SJSA1 (cell line): ENCODE data around the gene FARS2. TPM values are rescaled to one million over a fixed set of nuclear protein-coding genes. Genes with fewer than 3 reads are reported as not detected.

ENCODE experiments used
- DNase-seq, 2 experiments: peaks; one replicate each; pipeline ENCODE4 v3.0.0-alpha.2; 2015 to 2020; ENCODE audit warnings: low spot score in 2 of 2, low read depth in 1 of 2
- H3K27ac ChIP-seq: fragments of 250-450 bp; sonication (Bioruptor Pico); 2 replicates; pipeline ENCODE4 v1.5.1; 2020; ENCODE audit warnings: mild to moderate bottlenecking, moderate library complexity
- H3K27me3 ChIP-seq: fragments of 250-450 bp; sonication (Bioruptor Pico); replicated peaks from 2 replicates; pipeline ENCODE4 v1.5.1; 2020; ENCODE audit warnings: mild to moderate bottlenecking, moderate library complexity
- H3K36me3 ChIP-seq: fragments of 250-450 bp; sonication (Bioruptor Pico); 2 replicates; pipeline ENCODE4 v1.5.1; 2020; ENCODE audit warnings: mild to moderate bottlenecking
- H3K4me1 ChIP-seq: fragments of 250-450 bp; sonication (Bioruptor Pico); replicated peaks from 2 replicates; pipeline ENCODE4 v1.6.1; 2021; ENCODE audit warnings: mild to moderate bottlenecking
- H3K4me3 ChIP-seq: fragments of 250-450 bp; sonication (Bioruptor Pico); 2 replicates; pipeline ENCODE4 v1.5.1; 2020; ENCODE audit warnings: mild to moderate bottlenecking
- H3K9me3 ChIP-seq: fragments of 250-450 bp; sonication (Bioruptor Pico); replicated peaks from 2 replicates; pipeline ENCODE4 v1.5.1; 2020; ENCODE audit warnings: mild to moderate bottlenecking
- total RNA-seq: library from RNA; depleted of rRNA; stranded (reverse); fragments of >200 nt; shearing (Covaris generic); gene quantifications from 2 replicates; pipeline ENCODE4 v1.2.3, GENCODE V29; 2014

FARS2 gene
- total RNA-seq, 1 experiment from 2014 or later: 13.3 TPM

DNA sequence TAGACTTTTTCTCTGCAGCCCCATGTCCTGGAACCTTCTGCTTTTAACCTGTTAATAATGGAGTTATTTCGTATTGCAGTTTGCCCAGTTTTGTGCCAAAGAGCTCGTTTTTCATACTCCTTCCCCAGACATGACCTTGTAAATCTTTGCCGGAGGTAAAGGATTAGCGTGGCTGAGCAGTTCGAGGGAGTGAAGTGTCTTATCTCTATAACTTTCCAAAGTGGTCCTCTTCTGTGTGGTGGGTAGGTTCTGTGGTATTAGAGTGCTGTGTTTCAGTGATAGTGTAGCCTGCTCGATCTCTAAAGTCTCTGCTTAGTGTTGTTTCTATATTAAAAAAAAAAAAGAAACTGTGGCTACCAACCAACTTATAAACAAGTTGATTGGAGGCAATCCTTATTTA lies 67.5 kb downstream of the FARS2 start:
- Histone ChIP-seq H3K9me3 (no peaks in the 10 kb centered on the region), H3K4me3 (no peak overlapping the region), H3K27me3 (no peaks in the 10 kb centered on the region), H3K4me1 (no peaks in the 10 kb centered on the region), H3K36me3 (no peaks in the 10 kb centered on the region), H3K27ac (no peak overlapping the region)
- DNase-seq: no peak

DNA sequence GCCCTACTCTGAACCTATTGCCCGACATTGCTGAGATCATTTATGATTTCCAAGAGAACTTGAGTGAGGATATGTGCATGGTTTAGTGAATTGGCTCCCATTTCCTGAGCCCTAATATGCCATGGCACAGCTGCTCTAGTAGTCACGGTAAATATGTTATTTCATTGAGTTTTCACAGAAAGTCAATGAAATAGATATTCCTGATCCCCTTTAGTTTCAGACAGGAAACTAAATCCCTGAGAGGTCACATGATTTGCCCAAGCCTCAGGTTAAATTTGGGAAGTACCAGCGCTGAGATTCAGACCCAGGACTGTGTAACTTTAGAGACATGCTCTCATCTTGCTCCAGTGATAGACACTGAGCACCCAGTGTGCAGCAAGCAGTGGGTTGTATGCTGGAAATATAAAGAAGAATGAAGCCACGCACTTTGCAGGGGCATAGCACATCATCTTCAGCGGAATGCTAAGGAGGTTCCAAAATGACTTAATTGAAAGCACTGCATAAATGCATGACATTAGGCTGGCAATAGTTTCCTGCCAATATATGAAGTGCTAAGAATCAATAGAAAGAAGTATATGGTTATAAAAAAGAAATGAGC lies 70.6 kb downstream of the FARS2 start:
- no peak overlapping the region for H3K4me3 ChIP-seq
- no peak overlapping the region for H3K27ac ChIP-seq
- H3K27me3 ChIP-seq: no peaks in the 10 kb centered on the region
- no peak for DNase-seq
- no peaks in the 10 kb centered on the region for H3K36me3 ChIP-seq
- H3K4me1 ChIP-seq: no peaks in the 10 kb centered on the region
- no peaks in the 10 kb centered on the region for H3K9me3 ChIP-seq

DNA sequence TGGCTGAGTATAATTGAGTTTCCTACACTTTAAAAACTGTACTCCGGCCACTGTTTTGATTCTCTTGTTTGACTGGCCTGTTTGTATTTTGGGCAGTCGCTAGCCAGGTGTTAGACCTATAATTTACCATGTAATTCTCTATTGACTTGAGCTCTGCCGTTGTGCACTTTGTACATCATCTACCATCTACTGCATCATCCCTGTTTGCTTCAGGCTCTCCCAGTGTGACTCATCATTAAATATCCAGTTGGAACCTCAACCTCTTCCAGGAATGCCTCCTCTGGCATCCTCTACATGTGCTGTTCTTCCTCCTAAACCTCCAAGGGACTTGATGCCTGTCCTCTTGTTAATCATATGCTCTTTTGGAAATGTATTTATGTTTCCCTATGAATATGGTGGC lies 72.3 kb downstream of the FARS2 start:
- no peaks in the 10 kb centered on the region for H3K27me3 ChIP-seq
- no peak for DNase-seq
- H3K36me3 ChIP-seq: no peaks in the 10 kb centered on the region
- no peak overlapping the region for H3K4me3 ChIP-seq
- H3K4me1 ChIP-seq: no peaks in the 10 kb centered on the region
- no peaks in the 10 kb centered on the region for H3K9me3 ChIP-seq
- no peak overlapping the region for H3K27ac ChIP-seq

GRCh38 chr6:5334341-5334740 lies 73.0 kb downstream of the FARS2 start:
- Histone ChIP-seq H3K27ac (no peak overlapping the region), H3K4me3 (no peak overlapping the region), H3K9me3 (no peaks in the 10 kb centered on the region), H3K27me3 (no peaks in the 10 kb centered on the region), H3K4me1 (no peaks in the 10 kb centered on the region), H3K36me3 (no peaks in the 10 kb centered on the region)
- no peak for DNase-seq

DNA sequence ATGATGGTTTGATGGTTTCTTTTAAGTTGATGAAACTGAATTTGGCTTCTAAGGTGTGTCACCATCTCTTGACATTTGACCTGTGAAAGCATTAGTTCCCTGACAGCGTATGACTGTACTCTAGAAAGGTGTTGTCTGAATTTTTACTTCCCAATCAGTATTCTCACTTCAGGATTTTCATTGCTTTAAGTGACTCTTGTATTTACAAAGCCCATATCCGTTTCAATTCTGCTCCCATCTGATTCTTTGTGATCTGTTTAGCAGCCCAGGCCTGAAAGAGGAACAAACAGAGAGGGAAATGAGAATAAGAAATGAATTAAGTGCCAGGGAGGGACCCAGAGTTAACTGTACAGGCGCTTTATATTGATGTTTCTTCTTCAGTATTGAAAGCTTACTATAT lies 73.7 kb downstream of the FARS2 start:
- Histone ChIP-seq H3K27ac (no peak overlapping the region), H3K4me3 (no peak overlapping the region), H3K4me1 (no peaks in the 10 kb centered on the region), H3K27me3 (no peaks in the 10 kb centered on the region), H3K9me3 (no peaks in the 10 kb centered on the region), H3K36me3 (no peaks in the 10 kb centered on the region)
- no peak for DNase-seq

DNA sequence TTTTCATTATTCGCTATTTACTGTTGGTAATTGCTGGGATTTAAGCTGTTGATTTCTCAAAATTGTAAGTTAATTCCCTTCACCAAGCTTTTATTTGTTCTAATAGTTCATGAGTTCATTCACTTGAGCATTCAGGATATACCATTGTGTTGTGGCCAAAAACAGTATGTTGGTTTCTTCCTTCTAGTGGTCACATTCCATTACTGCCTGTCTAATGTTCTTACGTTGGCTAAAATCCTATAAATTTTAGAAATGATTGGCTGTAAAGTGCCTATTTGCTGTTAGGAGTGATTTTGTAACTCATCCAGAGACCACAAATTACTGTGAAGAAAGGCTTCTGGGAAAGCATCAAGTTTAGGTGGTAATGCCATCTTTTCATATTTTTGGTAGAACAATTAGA lies 76.3 kb downstream of the FARS2 start:
- no peaks in the 10 kb centered on the region for H3K4me1 ChIP-seq
- no peaks in the 10 kb centered on the region for H3K9me3 ChIP-seq
- H3K4me3 ChIP-seq: no peak overlapping the region
- DNase-seq: no peak
- no peaks in the 10 kb centered on the region for H3K36me3 ChIP-seq
- H3K27ac ChIP-seq: no peak overlapping the region
- no peaks in the 10 kb centered on the region for H3K27me3 ChIP-seq

DNA sequence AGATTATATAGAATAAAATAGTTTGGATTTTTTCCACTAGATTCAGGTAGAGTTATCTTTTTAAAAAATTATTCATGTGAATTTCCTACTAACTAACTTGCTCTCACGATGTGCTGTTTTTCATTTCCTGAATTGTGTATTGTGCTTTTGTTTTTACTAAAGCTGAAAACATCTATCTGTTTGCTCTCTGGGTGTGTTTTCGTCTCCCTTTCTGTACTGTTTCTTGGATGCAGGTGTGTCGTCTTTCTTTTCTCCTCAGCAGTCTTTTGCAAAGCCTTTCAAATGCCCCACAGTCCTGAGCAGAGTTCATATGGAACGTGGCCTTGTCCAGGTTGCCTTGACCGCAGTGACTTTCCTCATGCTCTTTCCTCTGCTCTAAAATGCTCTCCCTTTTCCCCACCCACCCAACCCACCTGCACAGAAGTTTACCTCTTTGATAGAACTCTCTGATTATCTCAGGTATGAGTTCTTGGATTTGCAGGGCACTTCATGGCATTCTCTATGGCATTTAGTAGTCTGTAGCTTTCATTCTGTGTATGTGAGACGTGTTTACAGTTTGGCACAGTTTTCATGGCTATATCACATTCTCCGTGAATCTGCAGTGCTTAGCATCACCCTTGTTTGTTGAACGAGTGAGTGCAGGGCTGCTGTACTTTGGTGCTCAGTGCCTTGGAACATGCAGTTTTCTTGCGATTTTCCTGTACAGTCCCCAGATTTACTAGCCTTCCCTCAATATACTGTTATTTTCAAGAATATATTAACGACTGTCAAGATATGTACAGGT lies 77.1 kb downstream of the FARS2 start:
- Histone ChIP-seq H3K27me3 (no peaks in the 10 kb centered on the region), H3K4me1 (no peaks in the 10 kb centered on the region), H3K36me3 (no peaks in the 10 kb centered on the region), H3K4me3 (no peak overlapping the region), H3K27ac (no peak overlapping the region), H3K9me3 (no peaks in the 10 kb centered on the region)
- no peak for DNase-seq

DNA sequence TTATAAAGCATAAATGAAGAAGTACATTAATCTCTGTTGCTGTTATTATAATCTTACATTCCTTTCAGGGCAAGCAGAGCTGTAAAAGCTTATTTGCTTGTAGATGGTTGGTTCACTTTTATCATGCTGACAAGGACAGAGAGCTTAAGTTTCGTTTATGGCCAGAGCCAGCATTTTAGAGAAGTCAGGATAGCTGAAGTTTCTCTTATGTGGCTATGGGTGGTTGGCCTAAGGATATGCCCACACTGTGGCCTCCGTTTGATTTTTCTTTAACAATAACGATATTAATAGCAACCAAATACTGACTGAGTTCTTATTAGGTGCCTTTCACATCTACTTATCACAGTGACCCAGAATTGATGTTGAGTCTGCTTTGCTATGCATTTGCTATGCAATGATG lies 78.5 kb downstream of the FARS2 start:
- no peaks in the 10 kb centered on the region for H3K9me3 ChIP-seq
- H3K36me3 ChIP-seq: no peaks in the 10 kb centered on the region
- no peaks in the 10 kb centered on the region for H3K27me3 ChIP-seq
- H3K4me1 ChIP-seq: no peaks in the 10 kb centered on the region
- H3K4me3 ChIP-seq: no peak overlapping the region
- DNase-seq: no peak
- H3K27ac ChIP-seq: no peak overlapping the region

GRCh38 chr6:5341845-5342244 lies 80.5 kb downstream of the FARS2 start:
- Histone ChIP-seq H3K4me3 (no peak overlapping the region), H3K4me1 (no peaks in the 10 kb centered on the region), H3K36me3 (no peaks in the 10 kb centered on the region), H3K9me3 (no peaks in the 10 kb centered on the region), H3K27ac (no peak overlapping the region), H3K27me3 (no peaks in the 10 kb centered on the region)
- DNase-seq: no peak

DNA sequence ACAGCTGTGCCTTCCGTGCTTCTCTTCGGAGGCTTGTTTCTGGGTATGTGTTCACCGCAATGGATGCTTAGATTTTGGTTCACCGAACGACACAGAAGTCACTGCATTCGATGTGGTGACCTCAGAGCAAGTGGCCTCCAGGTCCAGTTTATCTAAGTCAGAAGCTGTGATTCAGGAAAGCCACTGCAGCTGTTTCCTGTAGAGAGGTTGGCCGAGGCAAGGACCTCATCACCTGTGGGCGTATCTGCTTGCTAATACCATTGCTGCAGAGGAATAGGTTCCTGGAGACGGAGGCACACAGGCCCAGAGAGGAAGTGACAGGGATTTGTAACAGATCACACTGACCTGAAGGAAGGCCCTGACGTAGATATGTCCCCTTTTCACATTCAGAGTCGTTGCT lies 82.7 kb downstream of the FARS2 start:
- DNase-seq: no peak
- H3K9me3 ChIP-seq: no peaks in the 10 kb centered on the region
- no peak overlapping the region for H3K27ac ChIP-seq
- no peaks in the 10 kb centered on the region for H3K36me3 ChIP-seq
- H3K4me1 ChIP-seq: no peaks in the 10 kb centered on the region
- no peak overlapping the region for H3K4me3 ChIP-seq
- no peaks in the 10 kb centered on the region for H3K27me3 ChIP-seq

GRCh38 chr6:5345324-5345723 lies 84.0 kb downstream of the FARS2 start:
- Histone ChIP-seq H3K36me3 (no peaks in the 10 kb centered on the region), H3K4me3 (no peak overlapping the region), H3K27me3 (no peaks in the 10 kb centered on the region), H3K27ac (no peak overlapping the region), H3K4me1 (no peaks in the 10 kb centered on the region), H3K9me3 (no peaks in the 10 kb centered on the region)
- no peak for DNase-seq

DNA sequence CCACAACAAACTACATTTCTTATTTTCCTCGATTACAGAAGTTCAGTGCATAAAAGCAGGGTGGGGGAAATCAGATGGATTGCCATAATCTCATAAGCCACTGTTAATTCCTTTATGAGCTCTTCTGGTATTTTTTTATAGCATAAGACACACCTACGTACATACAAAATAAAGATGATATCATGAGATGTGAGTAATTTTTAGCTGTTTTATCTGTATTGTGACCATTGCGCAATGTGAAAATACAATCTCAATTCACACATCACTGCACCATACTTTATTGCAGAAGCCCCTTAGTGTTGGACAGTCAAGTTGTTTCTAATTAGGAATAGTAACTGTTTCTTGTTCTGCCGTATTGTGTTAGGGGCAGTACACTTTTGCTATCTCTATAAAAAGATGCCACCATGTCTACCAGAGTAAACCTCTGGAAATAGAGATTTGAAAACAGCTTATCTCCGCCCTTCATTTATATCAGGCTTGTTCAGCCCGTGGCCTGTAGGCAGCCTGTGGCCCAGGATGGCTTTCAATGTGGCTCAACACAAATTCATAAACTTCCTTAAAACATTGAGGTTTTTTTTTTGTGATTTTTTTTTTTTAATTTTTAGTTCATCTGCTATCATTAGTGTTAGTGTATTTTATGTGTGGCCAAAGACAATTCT lies 90.4 kb downstream of the FARS2 start:
- no peaks in the 10 kb centered on the region for H3K9me3 ChIP-seq

DNA sequence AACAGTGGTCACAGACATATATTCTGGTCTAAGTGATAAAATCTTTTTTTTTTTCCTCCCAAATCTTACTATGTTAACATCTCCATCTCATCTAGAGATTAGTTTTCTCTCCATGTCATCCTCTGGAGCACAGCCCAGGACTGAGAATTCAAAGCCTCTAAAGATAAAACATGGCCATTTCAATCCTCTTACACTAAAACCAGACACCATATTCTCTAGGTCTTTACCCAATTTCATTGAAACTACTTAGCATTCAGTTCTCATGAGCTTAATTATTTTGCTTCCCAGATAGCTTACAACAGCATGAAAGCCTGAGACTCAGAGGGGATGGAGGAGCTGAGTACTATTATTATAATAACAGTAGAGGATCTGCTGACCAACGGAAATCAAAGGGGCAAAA lies 92.7 kb downstream of the FARS2 start:
- H3K27me3 ChIP-seq: no peaks in the 10 kb centered on the region
- H3K9me3 ChIP-seq: no peaks in the 10 kb centered on the region
- no peaks in the 10 kb centered on the region for H3K4me1 ChIP-seq
- H3K36me3 ChIP-seq: no peaks in the 10 kb centered on the region
- H3K4me3 ChIP-seq: no peak overlapping the region
- no peak overlapping the region for H3K27ac ChIP-seq
- no peak for DNase-seq

More for the DNA sequence above, 90.4 kb downstream of the FARS2 start:
- no peaks in the 10 kb centered on the region for H3K4me1 ChIP-seq
- no peak overlapping the region for H3K4me3 ChIP-seq
- H3K27me3 ChIP-seq: no peaks in the 10 kb centered on the region
- H3K27ac ChIP-seq: no peak overlapping the region
- H3K36me3 ChIP-seq: no peaks in the 10 kb centered on the region
- no peak for DNase-seq

DNA sequence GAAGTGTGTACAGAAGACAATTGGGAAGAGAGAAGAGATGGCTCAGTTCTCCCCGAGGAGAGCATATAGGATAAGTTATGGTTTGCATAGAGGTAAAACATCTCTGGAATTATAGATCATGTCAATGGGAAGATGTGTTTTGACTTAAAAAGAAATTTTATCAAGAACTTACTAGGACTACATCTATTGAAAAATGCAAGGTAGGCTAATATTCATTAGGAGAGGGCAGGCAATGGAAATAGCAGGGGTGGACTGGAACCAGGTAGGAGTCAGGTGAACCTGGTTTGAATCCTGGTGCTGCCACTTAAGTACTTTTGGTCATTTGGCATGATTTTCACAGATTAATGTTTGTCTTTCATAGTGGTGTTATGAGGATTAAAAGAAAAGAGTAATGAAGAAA lies 96.2 kb downstream of the FARS2 start:
- H3K27ac ChIP-seq: no peak overlapping the region
- no peaks in the 10 kb centered on the region for H3K36me3 ChIP-seq
- DNase-seq: no peak
- no peak overlapping the region for H3K4me3 ChIP-seq
- no peaks in the 10 kb centered on the region for H3K9me3 ChIP-seq
- peaks cover 7% of the 10 kb centered on the region for H3K4me1 ChIP-seq
- no peaks in the 10 kb centered on the region for H3K27me3 ChIP-seq
